ENCODE results near the gene JADE1.

JADE1 gene

DNA sequence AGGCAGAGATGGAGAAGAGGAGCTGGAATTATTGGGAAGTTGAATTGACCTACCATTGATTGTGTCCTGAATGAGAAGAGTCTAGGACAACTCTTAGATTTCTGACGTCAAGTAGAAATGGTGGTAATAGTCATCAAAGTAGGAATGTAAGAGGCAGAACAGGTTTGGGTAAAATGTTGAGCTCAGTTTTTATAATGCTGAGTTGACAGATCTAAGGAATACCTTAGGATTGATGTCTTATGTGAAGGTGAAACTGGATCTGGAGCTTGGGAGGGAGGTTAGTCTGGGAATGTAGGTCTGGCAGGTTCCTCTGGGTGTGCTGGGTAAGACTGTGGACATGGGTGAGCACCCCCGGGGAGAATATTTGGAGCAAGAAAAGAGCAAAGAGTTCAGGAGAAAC lies 31.9 kb downstream of the JADE1 start:
- no peak for TF ChIP-seq POLR2A (IDR thresholded peaks at IDR 0.05; ENCODE audit: extremely low read depth, insufficient read length)
- TF ChIP-seq, protein P1, sequence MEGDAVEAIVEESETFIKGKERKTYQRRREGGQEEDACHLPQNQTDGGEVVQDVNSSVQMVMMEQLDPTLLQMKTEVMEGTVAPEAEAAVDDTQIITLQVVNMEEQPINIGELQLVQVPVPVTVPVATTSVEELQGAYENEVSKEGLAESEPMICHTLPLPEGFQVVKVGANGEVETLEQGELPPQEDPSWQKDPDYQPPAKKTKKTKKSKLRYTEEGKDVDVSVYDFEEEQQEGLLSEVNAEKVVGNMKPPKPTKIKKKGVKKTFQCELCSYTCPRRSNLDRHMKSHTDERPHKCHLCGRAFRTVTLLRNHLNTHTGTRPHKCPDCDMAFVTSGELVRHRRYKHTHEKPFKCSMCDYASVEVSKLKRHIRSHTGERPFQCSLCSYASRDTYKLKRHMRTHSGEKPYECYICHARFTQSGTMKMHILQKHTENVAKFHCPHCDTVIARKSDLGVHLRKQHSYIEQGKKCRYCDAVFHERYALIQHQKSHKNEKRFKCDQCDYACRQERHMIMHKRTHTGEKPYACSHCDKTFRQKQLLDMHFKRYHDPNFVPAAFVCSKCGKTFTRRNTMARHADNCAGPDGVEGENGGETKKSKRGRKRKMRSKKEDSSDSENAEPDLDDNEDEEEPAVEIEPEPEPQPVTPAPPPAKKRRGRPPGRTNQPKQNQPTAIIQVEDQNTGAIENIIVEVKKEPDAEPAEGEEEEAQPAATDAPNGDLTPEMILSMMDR (IDR thresholded peaks at IDR 0.05; ENCODE audit: low read depth, low read length), result no peak
- TF ChIP-seq, protein P2, sequence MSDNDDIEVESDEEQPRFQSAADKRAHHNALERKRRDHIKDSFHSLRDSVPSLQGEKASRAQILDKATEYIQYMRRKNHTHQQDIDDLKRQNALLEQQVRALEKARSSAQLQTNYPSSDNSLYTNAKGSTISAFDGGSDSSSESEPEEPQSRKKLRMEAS (IDR thresholded peaks at IDR 0.05; ENCODE audit: low read depth, low read length), result no peak
- no peak for DNase-seq (ENCODE audit: low read depth)
- no peak overlapping the region for H3K4me3 ChIP-seq (ENCODE audit: low read depth, low read length)

DNA sequence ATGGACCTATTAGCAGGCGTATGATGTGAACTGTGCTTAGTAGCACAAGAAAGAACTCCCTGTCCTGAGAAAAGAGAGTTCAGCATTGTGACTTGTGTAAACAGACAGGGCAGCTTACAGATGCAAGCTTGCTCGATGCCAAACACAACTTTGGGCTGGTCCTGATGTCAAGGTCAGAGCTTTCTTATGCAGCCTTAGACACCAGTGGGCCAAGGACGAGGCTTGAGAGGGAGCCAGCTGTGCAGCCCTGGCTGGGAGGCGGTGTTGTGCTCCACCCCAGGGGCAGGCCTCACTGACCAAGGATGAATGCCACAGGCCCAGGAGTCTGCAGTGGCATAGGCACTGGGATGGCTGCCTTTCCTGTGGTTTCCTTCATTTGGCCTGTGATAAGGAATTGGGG lies 35.4 kb downstream of the JADE1 start:
- no peak overlapping the region for H3K4me3 ChIP-seq (ENCODE audit: low read depth, low read length)
- no peak for DNase-seq (ENCODE audit: low read depth)
- TF ChIP-seq MYC (IDR thresholded peaks at IDR 0.05; ENCODE audit: low read depth, low read length), result no peak
- TF ChIP-seq, protein P1 (IDR thresholded peaks at IDR 0.05; ENCODE audit: low read depth, low read length), result no peak
- TF ChIP-seq POLR2A (IDR thresholded peaks at IDR 0.05; ENCODE audit: extremely low read depth, insufficient read length), result no peak

DNA sequence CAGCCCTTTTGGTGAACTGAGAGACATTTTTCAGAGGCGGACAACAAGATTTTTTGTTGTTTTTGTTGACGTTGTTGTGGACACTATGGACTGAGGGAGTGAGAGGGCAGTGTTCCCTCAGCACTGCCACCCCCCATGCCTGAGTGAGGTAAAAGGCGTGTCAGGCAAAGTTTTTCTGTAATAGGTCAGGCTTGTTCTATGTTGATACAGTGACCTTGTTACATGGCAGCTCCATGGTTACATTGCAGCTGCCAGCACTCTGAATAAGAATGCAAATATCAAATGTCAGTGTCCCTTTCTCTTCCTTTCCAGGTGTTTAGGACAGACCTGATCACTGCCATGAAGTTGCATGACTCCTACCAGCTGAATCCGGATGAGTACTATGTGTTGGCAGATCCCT lies 36.6 kb downstream of the JADE1 start:
- TF ChIP-seq, protein P1 (IDR thresholded peaks at IDR 0.05; ENCODE audit: low read depth, low read length), result no peak
- TF ChIP-seq MYC (IDR thresholded peaks at IDR 0.05; ENCODE audit: low read depth, low read length) (no peak), POLR2A (IDR thresholded peaks at IDR 0.05; ENCODE audit: extremely low read depth, insufficient read length) (no peak)
- TF ChIP-seq, protein P2 (IDR thresholded peaks at IDR 0.05; ENCODE audit: low read depth, low read length), result no peak
- DNase-seq (ENCODE audit: low read depth), result no peak
- H3K4me3 ChIP-seq (ENCODE audit: low read depth, low read length), result no peak overlapping the region

DNA sequence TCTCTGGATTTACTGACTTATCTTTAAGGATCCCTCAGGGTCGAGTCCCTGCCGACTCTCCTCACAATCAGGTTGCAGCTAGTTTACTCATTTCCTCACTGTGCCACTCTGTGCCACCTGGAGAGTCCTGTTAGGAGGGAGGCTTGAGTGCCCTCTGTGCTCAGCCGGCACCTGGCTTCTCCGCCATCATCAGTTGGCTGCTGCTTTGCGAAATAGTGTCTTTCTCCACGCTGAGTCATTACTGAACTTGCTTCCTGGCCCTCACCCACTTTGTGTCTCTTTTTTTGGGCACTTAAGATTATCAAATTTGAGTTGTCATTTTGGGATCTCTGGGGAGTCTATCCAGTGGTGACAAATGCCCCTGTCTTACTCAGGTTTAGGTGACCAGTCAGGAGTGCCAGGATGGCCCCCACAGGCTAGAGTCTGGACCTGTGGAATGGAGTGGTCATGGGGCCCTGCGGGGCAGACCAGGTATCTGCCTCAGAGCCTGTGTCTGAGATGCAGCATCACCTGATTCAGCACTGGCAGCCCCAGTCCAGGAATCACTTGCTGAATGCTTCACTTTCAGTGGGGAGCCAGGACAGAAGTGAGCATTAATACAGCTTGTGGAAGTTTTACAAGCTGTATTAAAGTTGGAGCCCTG lies 37.7 kb downstream of the JADE1 start:
- no peak overlapping the region for H3K4me3 ChIP-seq (ENCODE audit: low read depth, low read length)
- TF ChIP-seq POLR2A (IDR thresholded peaks at IDR 0.05; ENCODE audit: extremely low read depth, insufficient read length) (no peak), MYC (IDR thresholded peaks at IDR 0.05; ENCODE audit: low read depth, low read length) (no peak)
- TF ChIP-seq, protein P2 (IDR thresholded peaks at IDR 0.05; ENCODE audit: low read depth, low read length), result no peak
- TF ChIP-seq, protein P1 (IDR thresholded peaks at IDR 0.05; ENCODE audit: low read depth, low read length), result no peak
- peak; percentile 77 for DNase-seq (ENCODE audit: low read depth)

DNA sequence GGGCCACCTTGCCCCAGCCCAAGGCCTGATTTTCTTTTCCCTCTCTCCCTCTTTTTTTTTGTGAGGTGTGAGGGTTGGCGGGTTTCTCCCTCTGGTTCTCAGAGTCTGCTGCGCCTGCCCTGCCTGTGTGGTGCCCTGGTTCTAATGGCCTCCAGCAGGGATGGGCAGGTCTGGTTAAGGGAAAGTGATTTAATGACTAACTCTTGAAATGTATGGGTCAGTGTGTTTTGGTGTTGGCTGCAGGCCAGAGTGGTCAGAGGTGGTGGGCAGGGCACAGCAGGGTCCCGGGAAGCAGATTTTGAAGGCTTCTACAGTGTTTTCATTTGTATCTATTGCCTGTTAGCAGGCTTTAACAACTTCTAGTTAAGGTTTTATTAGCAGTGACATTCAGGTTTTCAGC lies 39.0 kb downstream of the JADE1 start:
- no peak for DNase-seq (ENCODE audit: low read depth)
- H3K4me3 ChIP-seq (ENCODE audit: low read depth, low read length), result no peak overlapping the region
- TF ChIP-seq POLR2A (IDR thresholded peaks at IDR 0.05; ENCODE audit: extremely low read depth, insufficient read length) (no peak), MYC (IDR thresholded peaks at IDR 0.05; ENCODE audit: low read depth, low read length) (no peak)
- TF ChIP-seq, protein P1 (IDR thresholded peaks at IDR 0.05; ENCODE audit: low read depth, low read length), result no peak
- TF ChIP-seq, protein P2 (IDR thresholded peaks at IDR 0.05; ENCODE audit: low read depth, low read length), result no peak

DNA sequence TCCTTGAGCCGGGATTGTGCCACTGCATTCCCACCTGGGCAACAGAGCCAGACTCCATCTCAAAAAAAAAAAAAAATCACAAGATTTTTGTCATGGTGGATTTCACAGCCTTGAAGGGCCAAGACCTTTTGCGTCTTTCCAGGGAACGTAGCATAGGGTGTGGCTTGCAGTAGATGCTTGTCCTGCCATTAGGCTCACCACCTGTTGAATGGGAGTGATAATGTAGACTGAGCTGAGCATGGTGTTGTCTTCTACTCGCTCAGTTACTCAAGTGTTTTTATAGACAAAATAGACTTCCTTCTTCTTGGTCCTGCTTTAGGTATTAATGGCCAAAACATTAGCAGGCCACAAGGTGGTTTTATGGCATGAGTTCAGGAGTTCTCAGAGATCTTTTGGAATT lies 40.8 kb downstream of the JADE1 start:
- no peak for DNase-seq (ENCODE audit: low read depth)
- TF ChIP-seq POLR2A (IDR thresholded peaks at IDR 0.05; ENCODE audit: extremely low read depth, insufficient read length), result no peak
- TF ChIP-seq, protein P1 (IDR thresholded peaks at IDR 0.05; ENCODE audit: low read depth, low read length), result no peak
- TF ChIP-seq MYC (IDR thresholded peaks at IDR 0.05; ENCODE audit: low read depth, low read length), result no peak
- TF ChIP-seq, protein P2 (IDR thresholded peaks at IDR 0.05; ENCODE audit: low read depth, low read length), result no peak
- H3K4me3 ChIP-seq (ENCODE audit: low read depth, low read length), result no peak overlapping the region

Measured in NB4 (cell line).